Loucy (cell line): ENCODE measurements around the gene ELAVL1.

Source experiments
- H2AFZ ChIP-seq: fragments of 200-600 bp; sonication (generic); 2 replicates; pipeline ENCODE4 v1.6.0; 2016; ENCODE audit warnings: antibody characterized with exemption, mild to moderate bottlenecking, low read length, moderate library complexity
- H3F3A ChIP-seq: fragments of 200-600 bp; 2 replicates; pipeline ENCODE4 v1.6.0; 2016; ENCODE audit warnings: antibody characterized with exemption, low read depth, mild to moderate bottlenecking
- H3K27me3 ChIP-seq: fragments of 200-600 bp; sonication (generic); 2 replicates; pipeline ENCODE4 v1.6.1; 2014; ENCODE audit warnings: low read length, mild to moderate bottlenecking; ENCODE audit not compliant: insufficient read depth, poor library complexity, severe bottlenecking
- H3K36me3 ChIP-seq: fragments of 200-600 bp; sonication (generic); 2 replicates; pipeline ENCODE4 v1.6.1; 2016; ENCODE audit warnings: low read length; ENCODE audit not compliant: insufficient read depth
- H3K4me1 ChIP-seq: fragments of 200-600 bp; sonication (generic); 2 replicates; pipeline ENCODE4 v1.5.1; 2014; ENCODE audit warnings: low read length, mild to moderate bottlenecking; ENCODE audit not compliant: insufficient read depth, poor library complexity, severe bottlenecking
- H3K4me2 ChIP-seq: fragments of 200-600 bp; sonication (generic); 2 replicates; pipeline ENCODE4 v1.6.0; 2014; ENCODE audit warnings: antibody characterized with exemption, low read length, low read depth, mild to moderate bottlenecking; ENCODE audit not compliant: poor library complexity, severe bottlenecking
- H3K4me3 ChIP-seq: fragments of 200-600 bp; sonication (generic); 2 replicates; pipeline ENCODE4 v1.5.1; 2014; ENCODE audit warnings: low read length, mild to moderate bottlenecking, mixed read lengths; ENCODE audit not compliant: poor library complexity, severe bottlenecking
- H3K79me2 ChIP-seq: fragments of 200-600 bp; sonication (generic); 2 replicates; pipeline ENCODE4 v1.6.1; 2014; ENCODE audit warnings: low read length; ENCODE audit not compliant: insufficient read depth
- H3K9ac ChIP-seq: fragments of 200-600 bp; sonication (generic); 2 replicates; pipeline ENCODE4 v1.6.0; 2014; ENCODE audit warnings: mild to moderate bottlenecking, low read depth, low read length, moderate library complexity; ENCODE audit not compliant: poor library complexity, severe bottlenecking
- H3K9me2 ChIP-seq: fragments of 200-600 bp; sonication (generic); replicated peaks from 2 replicates; pipeline ENCODE4 v1.6.1; 2016; ENCODE audit warnings: low read depth, low read length, mixed read lengths
- H3K9me3 ChIP-seq: fragments of 200-600 bp; sonication (generic); 2 replicates; pipeline ENCODE4 v1.6.1; 2014; ENCODE audit warnings: mild to moderate bottlenecking, antibody characterized with exemption, low read length, low read depth; ENCODE audit not compliant: insufficient read depth
- H4K20me1 ChIP-seq: fragments of 200-600 bp; sonication (generic); 2 replicates; pipeline ENCODE4 v1.6.0; 2014; ENCODE audit warnings: antibody characterized with exemption, low read length, mild to moderate bottlenecking; ENCODE audit not compliant: insufficient read depth, poor library complexity, severe bottlenecking
- EZH2phosphoT487 ChIP-seq: fragments of 200-600 bp; IDR thresholded peaks from 2 replicates; pipeline ENCODE4 v1.6.1; 2018; ENCODE audit warnings: antibody characterized with exemption, mild to moderate bottlenecking, moderate library complexity, borderline replicate concordance
- TF ChIP-seq, protein P1 (sequence below): fragments of 200-600 bp; sonication (generic); conservative IDR thresholded peaks from 2 replicates; pipeline ENCODE4 v1.5.1; 2014; ENCODE audit warnings: mild to moderate bottlenecking, antibody characterized with exemption, low read length

ELAVL1 gene

GRCh38 chr19:7981199-7981598 lies 24.2 kb downstream of the ELAVL1 start:
- Histone ChIP-seq H4K20me1 (peaks cover 64% of the 10 kb centered on the region), H3K9me3 (no peaks in the 10 kb centered on the region), H3F3A (no peaks in the 10 kb centered on the region), H3K27me3 (no peaks in the 10 kb centered on the region), H3K79me2 (peaks cover 42% of the 10 kb centered on the region), H3K4me2 (no peak overlapping the region), H3K4me3 (no peak overlapping the region), H3K9me2 (no peaks in the 10 kb centered on the region), H3K4me1 (no peaks in the 10 kb centered on the region), H3K9ac (no peak overlapping the region), H3K36me3 (peaks cover 95% of the 10 kb centered on the region), H2AFZ (no peak overlapping the region)
- TF ChIP-seq, protein P1, sequence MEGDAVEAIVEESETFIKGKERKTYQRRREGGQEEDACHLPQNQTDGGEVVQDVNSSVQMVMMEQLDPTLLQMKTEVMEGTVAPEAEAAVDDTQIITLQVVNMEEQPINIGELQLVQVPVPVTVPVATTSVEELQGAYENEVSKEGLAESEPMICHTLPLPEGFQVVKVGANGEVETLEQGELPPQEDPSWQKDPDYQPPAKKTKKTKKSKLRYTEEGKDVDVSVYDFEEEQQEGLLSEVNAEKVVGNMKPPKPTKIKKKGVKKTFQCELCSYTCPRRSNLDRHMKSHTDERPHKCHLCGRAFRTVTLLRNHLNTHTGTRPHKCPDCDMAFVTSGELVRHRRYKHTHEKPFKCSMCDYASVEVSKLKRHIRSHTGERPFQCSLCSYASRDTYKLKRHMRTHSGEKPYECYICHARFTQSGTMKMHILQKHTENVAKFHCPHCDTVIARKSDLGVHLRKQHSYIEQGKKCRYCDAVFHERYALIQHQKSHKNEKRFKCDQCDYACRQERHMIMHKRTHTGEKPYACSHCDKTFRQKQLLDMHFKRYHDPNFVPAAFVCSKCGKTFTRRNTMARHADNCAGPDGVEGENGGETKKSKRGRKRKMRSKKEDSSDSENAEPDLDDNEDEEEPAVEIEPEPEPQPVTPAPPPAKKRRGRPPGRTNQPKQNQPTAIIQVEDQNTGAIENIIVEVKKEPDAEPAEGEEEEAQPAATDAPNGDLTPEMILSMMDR, result no peak

DNA sequence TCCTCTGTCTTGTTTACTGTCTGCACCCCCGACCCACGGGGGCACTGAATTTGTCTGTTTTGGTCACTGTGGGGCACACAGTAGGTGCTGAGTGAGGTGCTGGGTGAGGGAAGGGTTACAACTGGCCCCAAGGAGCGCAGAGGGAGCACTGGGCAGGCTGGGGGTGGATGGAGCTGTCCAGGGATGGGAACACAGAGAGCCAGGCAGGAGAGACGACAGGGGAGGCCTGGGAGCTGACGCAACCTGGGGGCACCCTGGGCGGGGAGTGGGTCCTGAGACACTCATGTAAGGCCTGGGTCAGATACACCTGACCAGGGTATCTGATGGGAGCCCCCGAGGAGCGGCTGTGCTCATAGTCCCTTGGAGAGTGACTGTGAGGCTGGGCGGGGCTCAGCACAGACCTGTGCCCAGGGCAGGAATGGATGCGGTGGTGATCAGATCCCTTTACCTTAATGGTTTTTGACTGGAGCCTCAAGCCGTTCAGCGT lies 24.8 kb downstream of the ELAVL1 start:
- Histone ChIP-seq H3K4me3 (no peak overlapping the region), H3K4me1 (no peaks in the 10 kb centered on the region), H3K79me2 (peaks cover 37% of the 10 kb centered on the region), H3K4me2 (no peak overlapping the region), H3K9me2 (no peaks in the 10 kb centered on the region), H4K20me1 (peaks cover 59% of the 10 kb centered on the region), H3K9me3 (no peaks in the 10 kb centered on the region), H3F3A (no peaks in the 10 kb centered on the region), H3K36me3 (peaks cover 91% of the 10 kb centered on the region), H3K27me3 (no peaks in the 10 kb centered on the region), H2AFZ (no peak overlapping the region), H3K9ac (no peak overlapping the region)
- TF ChIP-seq, protein P1, result no peak
- TF ChIP-seq EZH2phosphoT487, result no peak

DNA sequence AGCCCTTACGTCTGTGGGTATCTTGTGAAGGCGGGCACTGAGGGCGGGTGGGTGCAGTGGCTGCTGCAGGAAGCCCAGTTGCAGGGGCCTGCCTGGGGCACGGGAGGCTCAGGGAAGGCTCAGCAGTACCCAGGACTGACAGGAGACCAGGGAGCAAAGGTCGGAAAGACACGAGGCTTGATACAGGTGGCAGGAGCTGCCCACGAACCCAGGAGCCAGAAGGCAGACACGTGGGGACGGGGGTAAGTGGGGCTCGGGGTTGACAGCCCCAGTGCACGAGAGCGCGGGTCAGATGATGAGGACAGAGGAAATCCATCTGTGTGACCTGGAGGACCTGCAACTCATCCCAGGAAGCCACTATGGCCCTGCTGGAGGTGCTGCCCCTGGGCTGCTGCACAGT lies 25.3 kb downstream of the ELAVL1 start:
- no peak overlapping the region for H3K4me3 ChIP-seq
- H3K4me2 ChIP-seq, result no peak overlapping the region
- H3K9ac ChIP-seq, result no peak overlapping the region
- H3K79me2 ChIP-seq, result peaks cover 32% of the 10 kb centered on the region
- no peak for TF ChIP-seq EZH2phosphoT487
- TF ChIP-seq, protein P1, result no peak
- H3K4me1 ChIP-seq, result no peaks in the 10 kb centered on the region
- no peak overlapping the region for H2AFZ ChIP-seq
- no peaks in the 10 kb centered on the region for H3F3A ChIP-seq
- no peaks in the 10 kb centered on the region for H3K9me2 ChIP-seq
- peaks cover 54% of the 10 kb centered on the region for H4K20me1 ChIP-seq
- H3K9me3 ChIP-seq, result no peaks in the 10 kb centered on the region
- H3K27me3 ChIP-seq, result no peaks in the 10 kb centered on the region
- peaks cover 91% of the 10 kb centered on the region for H3K36me3 ChIP-seq
